HepG2 (cell line): Measurements from ENCODE around the gene MAP3K19.

Experiments used
- CTCF ChIP-seq: sonication (generic); formaldehyde crosslinking; IDR thresholded peaks from 2 replicates; pipeline ENCODE4 v1.5.0; 2020; ENCODE audit warnings: mild to moderate bottlenecking, missing genetic modification reagents, moderate library complexity
- POLR2AphosphoS2 ChIP-seq: IDR thresholded peaks from 2 replicates; pipeline ENCODE4 v1.6.1; 2011; ENCODE audit warnings: low read depth, low read length, improper control_type of control experiment
- TGIF2 ChIP-seq: IDR thresholded peaks from 2 replicates; pipeline ENCODE4 v1.6.1; 2016; ENCODE audit warnings: control low read depth, missing compliant biosample characterization
- ZNF607 ChIP-seq: sonication (generic); formaldehyde crosslinking; IDR thresholded peaks from 2 replicates; pipeline ENCODE4 v1.5.1; 2020; ENCODE audit warnings: missing genetic modification reagents, mild to moderate bottlenecking, borderline replicate concordance

- peak; percentile 40; the same call in 1 of the 2 replicates for TF ChIP-seq TGIF2 (CRISPR knock-in tag)
- TF ChIP-seq ZNF607 (CRISPR knock-in tag) = no peak
- TF ChIP-seq POLR2AphosphoS2 = no peak
- TF ChIP-seq CTCF (CRISPR knock-in tag) = no peak
Measured at GRCh38 chr2:135030826-135031225, 16.4 kb downstream of the MAP3K19 start.
